ENCODE results near the gene WNT2. TPM values are rescaled to one million over a fixed set of nuclear protein-coding genes. Genes with fewer than 3 reads are reported as not detected.

The WNT2 gene
- total and polyA plus RNA-seq, 2 donors (not counting 1 experiment from before 2014, with no cell fraction given): 1.7 to 14.5 TPM

DNA sequence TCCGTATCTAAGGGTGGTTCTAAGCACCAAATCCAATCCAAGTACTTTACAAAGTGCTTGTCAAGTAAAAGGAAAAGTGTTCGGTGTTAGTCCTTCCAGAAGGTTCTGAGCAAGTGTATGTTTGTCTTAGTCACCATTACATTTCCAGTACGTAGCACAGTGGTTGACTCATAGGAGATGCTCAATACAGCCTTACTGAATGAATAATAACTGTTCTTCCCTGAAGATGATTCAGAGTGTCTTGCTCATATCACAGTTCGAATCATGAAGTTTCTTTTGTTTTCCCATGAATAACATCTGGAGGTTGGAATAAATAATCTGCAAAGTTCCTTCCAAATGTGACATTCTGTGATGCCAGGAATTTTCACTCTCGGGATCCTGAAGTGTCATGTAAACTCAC is 53.4 kb downstream of the WNT2 start:
- no peaks in the 10 kb centered on the region for H3K36me3 ChIP-seq (ENCODE audit: control insufficient read depth, insufficient read depth, low read length)
- H3K9ac ChIP-seq (ENCODE audit: insufficient read depth, low read length): no peak overlapping the region
- no peak overlapping the region for H2AFZ ChIP-seq (ENCODE audit: low read length)
- DNase-seq (ENCODE audit: low read depth in 2 of 2): peak; percentile 88 to 98
- H3K4me2 ChIP-seq (ENCODE audit: extremely low read depth, insufficient read depth, low read length): peak overlapping the region; percentile 51
- no peaks in the 10 kb centered on the region for H3K27me3 ChIP-seq (ENCODE audit: control insufficient read depth, insufficient read depth, low read length)
- H3K4me1 ChIP-seq (ENCODE audit: control insufficient read depth, extremely low read depth, insufficient read depth, low read length): peaks cover 13% of the 10 kb centered on the region
- H3K4me3 ChIP-seq (replicated peaks in 1 of 4; ENCODE audit: control extremely low read depth in 1 of 4, insufficient read depth in 1 of 4, low read depth in 3 of 4, low read length in 4 of 4): peak overlapping the region in 2 of 4 experiments; percentile 21 to 23
- peak overlapping the region; percentile 79 for H3K27ac ChIP-seq (ENCODE audit: insufficient read depth, low read length)
- TF ChIP-seq, protein P1, sequence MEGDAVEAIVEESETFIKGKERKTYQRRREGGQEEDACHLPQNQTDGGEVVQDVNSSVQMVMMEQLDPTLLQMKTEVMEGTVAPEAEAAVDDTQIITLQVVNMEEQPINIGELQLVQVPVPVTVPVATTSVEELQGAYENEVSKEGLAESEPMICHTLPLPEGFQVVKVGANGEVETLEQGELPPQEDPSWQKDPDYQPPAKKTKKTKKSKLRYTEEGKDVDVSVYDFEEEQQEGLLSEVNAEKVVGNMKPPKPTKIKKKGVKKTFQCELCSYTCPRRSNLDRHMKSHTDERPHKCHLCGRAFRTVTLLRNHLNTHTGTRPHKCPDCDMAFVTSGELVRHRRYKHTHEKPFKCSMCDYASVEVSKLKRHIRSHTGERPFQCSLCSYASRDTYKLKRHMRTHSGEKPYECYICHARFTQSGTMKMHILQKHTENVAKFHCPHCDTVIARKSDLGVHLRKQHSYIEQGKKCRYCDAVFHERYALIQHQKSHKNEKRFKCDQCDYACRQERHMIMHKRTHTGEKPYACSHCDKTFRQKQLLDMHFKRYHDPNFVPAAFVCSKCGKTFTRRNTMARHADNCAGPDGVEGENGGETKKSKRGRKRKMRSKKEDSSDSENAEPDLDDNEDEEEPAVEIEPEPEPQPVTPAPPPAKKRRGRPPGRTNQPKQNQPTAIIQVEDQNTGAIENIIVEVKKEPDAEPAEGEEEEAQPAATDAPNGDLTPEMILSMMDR (conservative IDR thresholded peaks at IDR 0.05 in 1 of 2, IDR thresholded peaks at IDR 0.05 in 1 of 2; ENCODE audit: low read depth in 1 of 2, low read length in 2 of 2): no peak
- no peak for TF ChIP-seq EZH2 (IDR thresholded peaks at IDR 0.05; ENCODE audit: low read length, missing control alignments)
- H3K79me2 ChIP-seq (ENCODE audit: control insufficient read depth, insufficient read depth, low read length): no peaks in the 10 kb centered on the region
- H3K9me3 ChIP-seq (ENCODE audit: control insufficient read depth, insufficient read depth, low read depth, low read length): no peaks in the 10 kb centered on the region
- H4K20me1 ChIP-seq (ENCODE audit: control insufficient read depth, extremely low read depth, insufficient read depth, low read length): no peaks in the 10 kb centered on the region

- Histone ChIP-seq H2AFZ (ENCODE audit: low read length) (no peak overlapping the region), H3K4me2 (ENCODE audit: extremely low read depth, insufficient read depth, low read length) (no peak overlapping the region), H3K27me3 (ENCODE audit: control insufficient read depth, insufficient read depth, low read length) (no peaks in the 10 kb centered on the region), H3K36me3 (ENCODE audit: control insufficient read depth, insufficient read depth, low read length) (no peaks in the 10 kb centered on the region), H3K9ac (ENCODE audit: insufficient read depth, low read length) (no peak overlapping the region), H3K9me3 (ENCODE audit: control insufficient read depth, insufficient read depth, low read depth, low read length) (no peaks in the 10 kb centered on the region), H3K4me1 (ENCODE audit: control insufficient read depth, extremely low read depth, insufficient read depth, low read length) (peaks cover 12% of the 10 kb centered on the region), H3K4me3 (replicated peaks in 1 of 4; ENCODE audit: control extremely low read depth in 1 of 4, insufficient read depth in 1 of 4, low read depth in 3 of 4, low read length in 4 of 4) (no peak overlapping the region), H4K20me1 (ENCODE audit: control insufficient read depth, extremely low read depth, insufficient read depth, low read length) (no peaks in the 10 kb centered on the region), H3K79me2 (ENCODE audit: control insufficient read depth, insufficient read depth, low read length) (no peaks in the 10 kb centered on the region), H3K27ac (ENCODE audit: insufficient read depth, low read length) (no peak overlapping the region)
- TF ChIP-seq EZH2 (IDR thresholded peaks at IDR 0.05; ENCODE audit: low read length, missing control alignments): no peak
- TF ChIP-seq, protein P1 (conservative IDR thresholded peaks at IDR 0.05 in 1 of 2, IDR thresholded peaks at IDR 0.05 in 1 of 2; ENCODE audit: low read depth in 1 of 2, low read length in 2 of 2): no peak
- no peak for DNase-seq (ENCODE audit: low read depth in 2 of 2)
Observed at GRCh38 chr7:117264716-117265115, 58.1 kb downstream of the WNT2 start.

GRCh38 chr7:117262546-117262945 is 60.3 kb downstream of the WNT2 start:
- Histone ChIP-seq H3K4me3 (replicated peaks in 1 of 4; ENCODE audit: control extremely low read depth in 1 of 4, insufficient read depth in 1 of 4, low read depth in 3 of 4, low read length in 4 of 4) (no peak overlapping the region), H3K9ac (ENCODE audit: insufficient read depth, low read length) (no peak overlapping the region), H3K9me3 (ENCODE audit: control insufficient read depth, insufficient read depth, low read depth, low read length) (no peaks in the 10 kb centered on the region), H3K4me1 (ENCODE audit: control insufficient read depth, extremely low read depth, insufficient read depth, low read length) (peaks cover 9% of the 10 kb centered on the region), H3K27me3 (ENCODE audit: control insufficient read depth, insufficient read depth, low read length) (no peaks in the 10 kb centered on the region), H2AFZ (ENCODE audit: low read length) (no peak overlapping the region), H3K79me2 (ENCODE audit: control insufficient read depth, insufficient read depth, low read length) (no peaks in the 10 kb centered on the region), H4K20me1 (ENCODE audit: control insufficient read depth, extremely low read depth, insufficient read depth, low read length) (no peaks in the 10 kb centered on the region), H3K27ac (ENCODE audit: insufficient read depth, low read length) (no peak overlapping the region), H3K4me2 (ENCODE audit: extremely low read depth, insufficient read depth, low read length) (no peak overlapping the region), H3K36me3 (ENCODE audit: control insufficient read depth, insufficient read depth, low read length) (no peaks in the 10 kb centered on the region)
- TF ChIP-seq, protein P1 (conservative IDR thresholded peaks at IDR 0.05 in 1 of 2, IDR thresholded peaks at IDR 0.05 in 1 of 2; ENCODE audit: low read depth in 1 of 2, low read length in 2 of 2): no peak
- no peak for TF ChIP-seq EZH2 (IDR thresholded peaks at IDR 0.05; ENCODE audit: low read length, missing control alignments)
- peak in 1 of 2 donors; percentile 38 for DNase-seq (ENCODE audit: low read depth in 2 of 2)

Measured in fibroblast of lung (primary cell).